Smooth muscle cell of bladder (primary cell): ENCODE measurements around the gene HBG1. TPM values are rescaled to one million over a fixed set of nuclear protein-coding genes. Genes with fewer than 3 reads are reported as not detected.

Source experiments
- total RNA-seq: library from RNA; depleted of rRNA; stranded (reverse); fragments of >200 nt; gene quantifications from 2 replicates; pipeline ENCODE4 v1.2.3, GENCODE V29; 2014

HBG1 gene
- total RNA-seq: not detected in 2 replicates

GRCh38 chr11:5249807-5250396 lies at the start of gene HBG1:
Gene HBG1 (minus strand): TSS chr11:5249857. CDS start chr11:5249804, 53 bp downstream.

GRCh38 chr11:5269715-5270147 lies 20.1 kb upstream of the HBG1 start, which contains the start of gene HBE1:
Gene HBE1 (minus strand): TSS chr11:5269945. CDS start chr11:5269890, 55 bp downstream.

GRCh38 chr11:5254646-5255413 lies 5.2 kb upstream of the HBG1 start, which contains the start of gene HBG2:
Gene HBG2 (minus strand): TSS chr11:5254781. CDS start chr11:5254728, 53 bp downstream.

GRCh38 chr11:5234381-5234834 lies 15.2 kb downstream of the HBG1 start, which contains the start of gene HBD:
Gene HBD (minus strand): TSS chr11:5234483. CDS start chr11:5234433, 50 bp downstream.

GRCh38 chr11:5226732-5227310 lies 22.8 kb downstream of the HBG1 start, which contains the start of gene HBB:
Gene HBB (minus strand): TSS chr11:5227071. CDS start chr11:5227021, 50 bp downstream.

GRCh38 chr11:5200582-5200981 lies 49.1 kb downstream of the HBG1 start, which contains the start of gene OR51V1:
Gene OR51V1 (minus strand): TSS chr11:5200682. CDS start chr11:5200682, 0 bp downstream.

Other genes with a start within 250 kb of the HBG1 start
- gene OR52J3, start 203.3 kb downstream of the HBG1 start, total RNA-seq: not detected in 2 replicates
- not detected in 2 replicates for gene OR52E2, start 190.2 kb downstream of the HBG1 start, total RNA-seq
- not detected in 2 replicates for gene OR52E1, start 180.3 kb downstream of the HBG1 start, total RNA-seq
- gene OR52A5, start 111.5 kb downstream of the HBG1 start, total RNA-seq: not detected in 2 replicates
- gene OR52A1, start 95.1 kb downstream of the HBG1 start, total RNA-seq: not detected in 2 replicates
- gene OR51V1, start 49.2 kb downstream of the HBG1 start, total RNA-seq: not detected in 2 replicates
- not detected in 2 replicates for gene HBB, start 22.8 kb downstream of the HBG1 start, total RNA-seq
- not detected in 2 replicates for gene HBD, start 15.4 kb downstream of the HBG1 start, total RNA-seq
- not detected in 2 replicates for gene HBG2, start 4.9 kb upstream of the HBG1 start, total RNA-seq
- 0.14 TPM in 1 of 2 replicates, not detected in the other for gene HBE1, start 20.1 kb upstream of the HBG1 start, total RNA-seq
- gene OR51B4, start 52.1 kb upstream of the HBG1 start, total RNA-seq: not detected in 2 replicates
- 0.18 TPM in 1 of 2 replicates, not detected in the other for gene OR51B2, start 74.4 kb upstream of the HBG1 start, total RNA-seq
- gene OR51B5, start 93.7 kb upstream of the HBG1 start, total RNA-seq: 0.18 and 0.28 TPM in 2 replicates
- gene OR51B6, start 101.7 kb upstream of the HBG1 start, total RNA-seq: not detected in 2 replicates
- not detected in 2 replicates for gene OR51M1, start 134.0 kb upstream of the HBG1 start, total RNA-seq
- not detected in 2 replicates for gene OR51Q1, start 172.3 kb upstream of the HBG1 start, total RNA-seq
- gene OR51I1, start 191.7 kb upstream of the HBG1 start, total RNA-seq: 0.28 TPM in 1 of 2 replicates, not detected in the other
- gene OR51I2, start 199.5 kb upstream of the HBG1 start, total RNA-seq: not detected in 2 replicates
- not detected in 2 replicates for gene OR52D1, start 238.8 kb upstream of the HBG1 start, total RNA-seq